Mesodermal cell (in vitro differentiated cells): Measurements from ENCODE around the gene INKA1.

Experiments
- H3K27ac ChIP-seq: 2 replicates; pipeline ENCODE4 v1.7.0; 2013; ENCODE audit warnings: mild to moderate bottlenecking, low read depth, low read length, moderate library complexity; ENCODE audit not compliant: severe bottlenecking
- H3K36me3 ChIP-seq: 2 replicates; pipeline ENCODE4 v1.7.1; 2013; ENCODE audit warnings: mild to moderate bottlenecking, low read length, moderate library complexity; ENCODE audit not compliant: control insufficient read depth, insufficient read depth
- H3K4me1 ChIP-seq: one replicate; pipeline ENCODE4 v1.7.1; 2013; ENCODE audit warnings: mild to moderate bottlenecking, low read length; ENCODE audit not compliant: insufficient read depth, control insufficient read depth, poor library complexity, severe bottlenecking
- H3K4me3 ChIP-seq: 2 replicates; pipeline ENCODE4 v1.7.0; 2013; ENCODE audit warnings: low read length, control low read depth, mild to moderate bottlenecking; ENCODE audit not compliant: insufficient read depth, poor library complexity, severe bottlenecking; ENCODE audit errors: extremely low read depth
- H3K9me3 ChIP-seq: 2 replicates; pipeline ENCODE4 v1.7.1; 2013; ENCODE audit warnings: mild to moderate bottlenecking, low read length, moderate library complexity; ENCODE audit not compliant: control insufficient read depth
- WGBS, 2 experiments: methylation state at CpG; one replicate each; pipeline ENCODE4 v1.1.5; 2013; ENCODE audit warnings: missing lambda C conversion rate in 2 of 2; ENCODE audit not compliant: insufficient coverage in 2 of 2; 5-methylcytosine and 5-hydroxymethylcytosine counted together

INKA1 gene

GRCh38 chr3:49845694-49846093 is 42.6 kb downstream of the INKA1 start:
- H3K27ac ChIP-seq: no peak overlapping the region
- H3K9me3 ChIP-seq: no peaks in the 10 kb centered on the region
- 73 to 91% methylated on average over 1 to 2 of the region's 3 CpGs for WGBS, 2 experiments
- H3K4me1 ChIP-seq: no peaks in the 10 kb centered on the region
- H3K36me3 ChIP-seq: peaks cover 47% of the 10 kb centered on the region
- H3K4me3 ChIP-seq: no peak overlapping the region
